ENCODE results near the gene TRIML2.

GRCh38 chr4:188109157-188109755 is at the start of gene TRIML2:
- TF ChIP-seq, protein P1, sequence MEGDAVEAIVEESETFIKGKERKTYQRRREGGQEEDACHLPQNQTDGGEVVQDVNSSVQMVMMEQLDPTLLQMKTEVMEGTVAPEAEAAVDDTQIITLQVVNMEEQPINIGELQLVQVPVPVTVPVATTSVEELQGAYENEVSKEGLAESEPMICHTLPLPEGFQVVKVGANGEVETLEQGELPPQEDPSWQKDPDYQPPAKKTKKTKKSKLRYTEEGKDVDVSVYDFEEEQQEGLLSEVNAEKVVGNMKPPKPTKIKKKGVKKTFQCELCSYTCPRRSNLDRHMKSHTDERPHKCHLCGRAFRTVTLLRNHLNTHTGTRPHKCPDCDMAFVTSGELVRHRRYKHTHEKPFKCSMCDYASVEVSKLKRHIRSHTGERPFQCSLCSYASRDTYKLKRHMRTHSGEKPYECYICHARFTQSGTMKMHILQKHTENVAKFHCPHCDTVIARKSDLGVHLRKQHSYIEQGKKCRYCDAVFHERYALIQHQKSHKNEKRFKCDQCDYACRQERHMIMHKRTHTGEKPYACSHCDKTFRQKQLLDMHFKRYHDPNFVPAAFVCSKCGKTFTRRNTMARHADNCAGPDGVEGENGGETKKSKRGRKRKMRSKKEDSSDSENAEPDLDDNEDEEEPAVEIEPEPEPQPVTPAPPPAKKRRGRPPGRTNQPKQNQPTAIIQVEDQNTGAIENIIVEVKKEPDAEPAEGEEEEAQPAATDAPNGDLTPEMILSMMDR (IDR thresholded peaks at IDR 0.05; ENCODE audit: low read length): no peak
- no peak for TF ChIP-seq EZH2 (optimal IDR thresholded peaks at IDR 0.05; ENCODE audit: low read depth, low read length)

Measured in MM.1S (cell line).